Iris pigment epithelial cell (primary cell): ENCODE data around the gene TRMT61A.

Experiments used
- DNase-seq: peaks from one replicate; pipeline ENCODE4 v3.0.0-alpha.2; 2011; ENCODE audit warnings: low read depth

TRMT61A gene

GRCh38 chr14:103547455-103547940 lies 18.5 kb downstream of the TRMT61A start:
- no peak for DNase-seq

- no peak for DNase-seq
Observed at GRCh38 chr14:103547941-103548462, 19.0 kb downstream of the TRMT61A start.

DNA sequence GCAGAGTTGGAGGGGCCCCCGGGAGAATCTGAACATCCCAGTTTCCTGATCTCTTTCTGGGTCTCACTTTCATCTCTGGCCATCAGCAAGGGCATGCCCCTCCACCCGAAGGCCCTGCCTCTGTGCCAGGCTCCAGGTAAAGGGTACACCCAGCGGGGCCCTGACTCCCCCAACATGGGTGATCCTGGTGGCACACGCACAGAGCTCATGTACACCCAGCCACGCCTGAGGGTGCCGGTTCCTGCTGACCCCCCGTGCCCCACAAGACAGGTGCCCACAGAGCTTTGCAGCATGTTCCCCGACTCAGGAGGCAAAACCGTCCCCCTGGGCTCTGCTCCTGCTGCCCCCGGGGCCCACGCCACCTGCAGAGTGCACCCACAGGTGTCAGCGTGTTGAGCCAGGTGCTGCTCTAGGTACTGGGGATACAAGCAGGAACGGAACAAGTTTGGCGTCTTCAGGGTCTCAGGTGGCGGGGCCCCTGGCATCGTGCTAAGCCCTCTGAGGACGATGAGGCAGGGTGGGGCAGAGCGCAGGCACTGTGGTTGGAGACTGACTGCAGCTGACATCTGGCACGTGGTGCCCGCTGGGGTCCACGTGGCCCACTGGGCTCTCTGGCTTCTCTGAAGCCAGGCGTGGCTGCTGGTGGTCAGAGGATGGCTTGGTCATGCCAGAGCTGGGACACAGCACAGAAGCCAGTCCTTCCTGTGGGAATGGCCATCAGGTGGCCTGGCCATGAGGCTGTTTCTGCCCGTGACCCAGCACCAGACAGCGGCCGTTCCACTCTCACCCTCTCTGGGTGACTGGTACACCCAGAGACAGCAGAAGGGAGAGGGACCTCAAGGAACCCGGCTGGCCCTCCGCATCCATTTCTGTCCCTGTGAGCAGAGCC lies 19.7 kb downstream of the TRMT61A start:
- DNase-seq: no peak

DNA sequence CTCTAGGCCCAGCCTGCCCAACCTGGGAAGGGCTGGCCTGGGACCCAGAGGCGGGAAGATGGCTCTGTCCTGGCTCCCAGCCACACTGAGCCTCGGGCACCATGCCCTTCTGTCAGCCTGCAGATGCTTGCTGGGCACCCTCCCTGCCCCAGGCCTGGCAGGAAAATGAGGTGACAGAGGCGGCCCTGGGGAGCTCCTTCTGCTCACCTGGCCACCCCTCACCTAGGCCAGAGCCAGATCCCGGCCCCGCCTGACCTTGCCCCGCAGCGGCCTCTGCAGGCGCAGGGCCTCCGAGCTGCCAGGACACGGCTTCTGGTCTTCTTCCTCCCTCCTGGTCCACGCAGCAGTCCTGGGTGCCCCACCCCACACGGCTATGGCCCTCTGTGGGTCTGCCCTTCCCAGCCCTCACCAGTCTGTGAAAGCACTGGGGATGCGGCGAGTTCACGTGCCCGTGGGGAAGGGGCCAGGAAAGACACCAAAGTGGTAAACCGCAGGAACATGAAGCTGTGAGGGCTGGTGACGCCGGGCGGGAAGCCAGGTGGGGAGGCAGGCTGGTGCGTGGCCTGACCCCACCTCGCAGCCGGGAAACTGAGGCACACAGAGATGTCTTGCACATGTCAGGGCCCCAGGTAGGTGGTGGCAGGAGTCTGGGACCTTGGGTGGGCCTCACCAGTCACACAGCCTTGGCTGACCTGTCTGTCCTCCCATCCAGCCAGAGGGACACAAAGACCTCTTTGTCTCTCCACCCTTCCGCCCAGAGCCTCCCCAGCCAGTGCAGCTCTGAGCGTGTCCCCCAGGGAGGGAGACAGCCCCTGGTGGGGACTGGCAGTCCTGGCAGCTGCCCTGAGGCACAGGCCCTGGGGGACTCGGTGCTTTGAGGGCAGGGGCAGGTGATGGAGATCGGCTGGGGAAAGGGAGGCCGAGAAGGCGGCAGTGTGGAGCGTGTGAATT lies 20.6 kb downstream of the TRMT61A start:
- no peak for DNase-seq

GRCh38 chr14:103550451-103551337 lies 21.7 kb downstream of the TRMT61A start:
- DNase-seq: no peak

- no peak for DNase-seq
Observed at GRCh38 chr14:103551338-103551762, 22.4 kb downstream of the TRMT61A start.

DNA sequence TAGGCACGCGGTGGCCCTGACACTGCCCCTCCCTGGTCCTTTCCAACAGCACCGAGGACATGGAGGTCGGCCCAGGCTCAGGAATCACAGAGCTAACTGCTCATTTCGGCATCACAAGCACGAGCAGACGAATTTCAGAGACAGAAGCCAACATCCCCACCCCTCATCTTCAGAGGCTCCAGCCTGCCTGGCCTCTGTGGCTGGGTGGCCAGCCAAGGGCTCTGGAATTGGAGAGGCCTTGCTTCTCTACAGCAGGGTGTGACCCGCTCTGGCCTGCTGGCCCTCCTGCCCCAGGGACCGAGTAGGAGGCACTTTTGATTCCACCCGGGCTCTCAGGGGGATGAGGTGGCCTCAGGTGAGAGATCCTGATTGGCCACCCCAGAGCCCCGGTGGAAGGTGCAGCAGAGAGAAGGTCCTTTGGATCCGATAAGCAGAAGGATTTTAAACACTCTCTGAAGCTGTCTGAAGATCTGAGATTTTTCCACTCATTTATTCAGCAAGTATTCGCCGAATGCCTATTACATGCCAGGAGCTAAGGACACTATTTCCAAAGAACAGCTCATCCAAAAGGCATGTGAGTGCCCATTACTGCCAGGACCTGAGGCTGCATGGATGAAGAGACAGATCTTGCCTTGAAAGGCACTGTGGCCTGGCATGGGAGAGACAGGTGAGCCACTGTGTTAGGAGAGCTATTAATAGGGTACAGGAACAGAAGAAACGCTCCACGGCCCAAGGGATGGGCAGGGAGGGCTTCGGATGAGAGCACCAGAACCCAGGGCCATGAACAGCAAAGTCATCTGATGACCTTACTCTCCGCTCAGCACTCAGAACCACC lies 23.2 kb downstream of the TRMT61A start:
- DNase-seq: peak; percentile 37

GRCh38 chr14:103552846-103553210 lies 23.8 kb downstream of the TRMT61A start:
- no peak for DNase-seq

DNA sequence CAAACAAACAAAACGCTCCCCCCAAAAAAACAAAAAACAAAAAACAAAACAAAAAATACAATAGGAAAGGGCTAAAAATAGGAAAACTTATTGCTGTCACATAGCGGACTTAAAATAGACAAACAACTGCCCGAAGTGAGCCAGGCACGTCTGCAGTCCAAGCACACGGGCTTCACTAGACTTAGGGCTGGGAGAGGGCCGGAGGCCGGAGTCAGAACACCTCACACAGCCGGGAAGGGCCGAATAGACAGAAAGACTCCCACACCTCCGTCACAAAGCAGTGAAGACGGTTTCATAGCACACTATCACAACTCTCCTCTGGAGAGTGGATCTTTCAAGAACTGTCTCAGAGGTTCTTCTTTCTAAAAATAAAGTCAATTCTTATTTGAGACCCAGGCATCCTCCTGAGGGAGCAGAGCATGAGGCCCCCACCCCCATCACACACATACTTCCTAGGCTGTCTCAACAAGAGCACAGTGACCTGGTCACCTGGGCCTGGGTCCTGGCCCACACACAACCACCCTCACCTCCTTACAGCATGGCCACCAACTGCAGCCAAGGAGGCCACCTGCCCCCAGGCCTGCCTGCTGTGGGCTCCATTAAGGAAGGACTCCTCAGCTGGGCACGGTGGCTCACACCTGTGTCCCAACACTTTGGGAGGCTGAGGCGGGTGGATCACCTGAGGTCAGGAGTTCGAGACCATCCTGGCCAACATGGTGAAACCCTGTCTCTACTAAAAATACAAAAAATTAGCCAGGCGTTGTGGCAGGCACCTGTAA lies 26.8 kb downstream of the TRMT61A start:
- DNase-seq: no peak

GRCh38 chr14:103556946-103557758 lies 28.2 kb downstream of the TRMT61A start:
- DNase-seq: no peak

DNA sequence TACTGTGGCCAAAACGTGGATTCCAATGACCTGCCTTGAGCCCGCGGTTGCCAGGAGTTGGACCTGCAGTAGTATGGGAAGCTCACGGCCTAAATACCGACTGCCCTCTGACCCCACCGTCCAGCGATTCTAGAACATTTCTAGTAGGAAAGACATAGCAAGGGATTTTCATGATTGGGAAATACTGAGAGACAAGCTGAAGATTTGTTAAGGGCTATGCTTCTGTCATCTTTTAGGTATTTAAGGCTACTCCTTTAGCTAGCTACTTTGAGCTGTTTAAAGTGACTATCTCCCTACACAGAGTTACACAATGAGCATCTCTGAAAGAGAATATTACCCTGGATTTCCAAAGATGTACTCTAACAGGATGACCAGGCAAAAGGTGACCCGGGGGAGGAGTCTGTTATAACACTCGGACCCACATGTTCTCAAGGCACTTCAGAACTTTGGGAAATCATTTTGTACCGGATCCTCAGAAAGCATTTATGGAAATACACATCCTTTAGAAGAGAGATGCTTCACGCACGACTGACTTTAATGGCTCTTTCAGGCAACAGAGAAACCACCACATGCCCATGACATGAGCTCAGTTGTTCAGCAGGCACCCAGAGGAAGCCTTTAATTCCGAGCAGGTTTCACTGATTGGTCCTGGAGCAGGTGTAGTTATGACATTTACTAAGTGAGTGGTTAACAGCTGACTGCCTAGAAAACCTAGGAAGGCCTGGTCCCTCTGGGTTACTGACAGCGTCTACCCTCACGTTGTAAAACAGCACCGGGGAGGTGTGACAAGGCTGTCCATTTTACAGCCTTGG lies 29.3 kb downstream of the TRMT61A start:
- DNase-seq: peak; percentile 91

GRCh38 chr14:103559766-103560165 lies 30.8 kb downstream of the TRMT61A start:
- DNase-seq: no peak

DNA sequence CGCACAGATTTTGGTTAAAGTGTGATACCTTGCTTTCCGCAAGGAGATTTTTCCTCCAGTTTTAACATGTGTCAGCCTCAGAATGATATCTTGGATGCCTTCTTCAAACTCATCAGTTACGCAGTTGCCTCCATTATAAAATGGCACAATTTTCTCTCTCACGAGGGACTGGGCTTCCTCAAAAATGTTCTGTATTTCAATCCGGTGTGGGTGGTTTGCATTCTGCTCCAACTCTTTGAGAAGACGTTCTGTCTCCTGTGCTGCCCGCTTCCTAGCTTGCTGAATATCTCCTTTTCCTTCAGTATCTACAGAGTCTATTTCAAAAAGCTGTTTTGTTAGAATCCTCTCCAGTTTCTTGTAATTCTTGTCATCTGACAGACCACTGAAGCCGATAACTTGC lies 31.7 kb downstream of the TRMT61A start:
- no peak for DNase-seq

GRCh38 chr14:103561381-103562178 lies 32.6 kb downstream of the TRMT61A start:
- DNase-seq: peak; percentile 76

GRCh38 chr14:103562179-103562428 lies 33.1 kb downstream of the TRMT61A start:
- DNase-seq: peak; percentile 51

DNA sequence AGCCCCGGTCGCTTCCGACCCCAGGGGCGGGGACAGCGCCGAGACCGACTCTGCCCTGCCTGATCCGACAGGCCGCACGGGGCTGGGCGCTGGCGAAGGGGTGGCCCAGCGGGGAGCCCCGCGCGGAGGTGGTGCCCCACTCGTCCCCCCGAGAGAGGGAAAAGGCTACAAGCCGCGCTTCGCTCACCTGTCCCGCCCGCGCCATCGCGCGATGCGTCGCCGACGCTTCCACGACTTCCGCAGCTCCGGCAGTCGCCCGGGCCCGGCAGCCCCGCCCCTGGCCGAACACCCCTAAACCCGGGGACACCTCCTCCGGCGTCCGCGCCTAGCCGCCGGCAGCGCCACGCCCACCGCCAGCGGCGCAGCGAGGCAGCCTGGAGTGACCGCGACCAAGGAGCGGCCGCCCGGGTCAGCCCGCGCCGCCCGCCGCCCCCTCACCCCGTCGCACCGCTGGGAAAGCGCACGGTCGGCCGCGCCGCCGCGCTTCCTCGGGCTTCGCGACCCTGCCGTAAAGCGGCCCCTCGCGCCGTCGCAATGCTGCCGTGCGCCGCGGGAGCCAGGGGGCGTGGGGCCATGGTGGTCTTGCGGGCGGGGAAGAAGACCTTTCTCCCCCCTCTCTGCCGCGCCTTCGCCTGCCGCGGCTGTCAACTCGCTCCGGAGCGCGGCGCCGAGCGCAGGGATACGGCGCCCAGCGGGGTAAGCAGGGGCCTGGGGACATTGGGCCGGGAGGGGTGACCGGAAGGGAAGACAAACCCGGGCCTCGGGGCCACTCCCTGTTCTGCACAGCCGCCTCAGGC lies 33.6 kb downstream of the TRMT61A start, which contains the start of the genes BAG5 and COA8:
BAG5 (minus strand) TSS at position 229 of the 797 bp plus-strand sequence. CDS start 1,493 bp downstream, outside the sequence.
COA8 (plus strand) TSS at position 532 of the 797 bp plus-strand sequence; CDS start at position 574, 42 bp downstream.
- peak; percentile 84 for DNase-seq
